T1000 (cell line): ENCODE data around the gene VRK2.

Experiments used
- DNase-seq: peaks from one replicate; lab custom pipeline; 2025; ENCODE audit warnings: mixed read lengths; lab: John Stamatoyannopoulos, UW

The VRK2 gene

DNA sequence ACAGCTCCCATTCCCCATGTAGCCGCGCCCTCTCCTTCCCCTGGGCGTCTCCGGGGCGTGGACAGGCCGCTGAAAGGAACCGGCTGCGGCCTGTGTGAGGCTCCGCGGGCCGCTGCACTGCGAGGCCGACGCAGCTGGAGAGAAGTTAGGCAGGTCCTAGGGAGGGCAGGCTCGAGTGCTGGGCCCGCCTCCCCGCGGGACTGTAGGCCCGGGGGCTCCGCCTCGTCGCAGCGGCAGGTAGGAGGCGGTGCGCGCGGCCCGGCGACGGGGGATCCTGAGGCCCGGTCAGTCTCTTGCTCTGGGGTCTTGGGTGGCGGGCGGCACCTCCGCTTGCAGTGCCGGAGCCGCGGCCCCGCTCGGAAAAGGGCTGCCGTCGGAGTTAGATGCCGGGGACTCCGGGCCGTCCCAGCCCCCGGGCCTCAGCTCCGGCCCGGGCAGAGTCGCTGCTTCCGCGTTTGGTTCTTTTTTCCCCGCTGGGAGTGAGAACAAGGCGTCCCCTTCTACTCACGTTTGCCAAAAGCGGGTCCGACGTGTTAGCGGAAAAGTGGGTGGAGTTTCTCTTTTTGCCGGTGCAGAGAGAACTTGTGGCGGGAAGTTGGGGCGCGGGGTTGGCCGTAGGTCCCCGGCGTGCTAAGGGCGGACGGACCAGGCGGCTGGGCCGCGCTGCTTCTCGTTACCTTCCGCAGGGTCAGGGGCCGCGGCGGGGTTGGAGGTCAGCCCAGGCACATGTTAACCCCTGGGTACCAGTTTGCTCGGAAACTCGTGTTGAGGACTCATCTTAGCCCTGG, at the start of gene VRK2:
VRK2 (plus strand) TSS at position 222 of the 788 bp plus-strand sequence. CDS start 2,026 bp downstream, outside the sequence.
- peak; percentile 57 for DNase-seq

DNA sequence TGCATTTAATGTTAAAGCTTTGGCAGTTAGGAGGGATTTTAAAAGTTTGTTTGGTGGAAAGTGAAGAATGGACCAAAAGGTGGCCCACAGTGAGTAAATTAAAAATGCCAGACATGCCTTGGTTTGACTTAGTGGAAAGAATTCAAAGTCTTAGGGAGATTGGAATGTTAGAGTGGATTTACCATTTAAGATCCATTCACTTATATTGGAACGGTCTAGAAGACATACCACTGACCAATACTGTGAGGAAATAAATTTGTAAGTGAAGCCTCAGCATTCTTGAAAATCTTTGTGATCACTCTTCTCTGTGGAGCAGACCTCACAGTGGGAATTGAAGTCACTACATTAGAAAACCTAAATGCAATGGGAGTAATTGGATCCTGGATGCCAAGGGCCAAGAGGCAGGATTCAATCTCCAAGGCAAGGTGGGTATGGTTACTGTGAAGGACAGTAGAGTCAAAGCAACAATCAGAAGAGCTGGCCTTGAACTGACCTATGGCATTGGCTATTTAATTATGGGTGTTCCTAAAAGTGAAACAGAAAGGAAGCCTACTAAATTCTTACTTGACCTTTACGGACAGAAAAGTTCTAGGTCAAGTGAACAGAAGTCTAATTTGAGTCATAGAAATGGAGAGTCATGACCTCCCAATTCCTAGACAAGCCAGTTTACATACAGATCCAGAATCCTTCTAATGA, 40.2 kb upstream of the VRK2 start:
- DNase-seq, result no peak

DNA sequence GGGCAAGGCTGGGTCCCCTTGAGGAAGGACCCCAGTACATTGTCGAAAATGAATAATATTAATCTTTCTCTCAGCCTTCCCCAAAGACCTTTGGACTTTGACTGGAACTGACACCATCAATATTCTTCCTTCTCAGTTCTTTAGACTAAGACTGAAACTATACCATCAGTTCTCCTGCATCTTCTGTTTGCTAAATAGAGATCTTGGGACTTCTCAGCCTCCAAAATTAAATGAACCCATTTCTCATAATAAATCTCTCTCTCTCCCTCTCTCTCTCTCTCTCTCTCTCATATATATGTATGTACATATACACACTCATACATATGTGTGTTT, 39.7 kb upstream of the VRK2 start:
- DNase-seq, result no peak

DNA sequence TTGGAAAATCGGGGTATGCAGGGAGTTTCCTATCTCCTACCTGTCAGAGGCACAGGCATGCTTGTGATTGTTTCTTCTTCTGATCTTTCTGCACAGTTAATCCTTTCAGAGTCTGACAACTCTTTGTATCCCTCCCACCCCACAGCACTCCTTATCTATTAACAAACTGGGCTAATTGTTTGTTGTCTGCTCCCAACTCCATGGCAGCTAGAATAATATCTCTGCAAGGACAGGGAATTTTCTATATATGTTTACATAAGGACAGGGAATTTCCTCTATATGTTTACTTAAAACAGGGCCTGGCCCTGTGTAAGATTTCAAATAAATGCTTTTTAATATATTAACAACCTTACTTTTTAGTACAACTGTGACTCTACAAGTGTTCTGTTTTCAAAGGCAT, 36.0 kb upstream of the VRK2 start:
- no peak for DNase-seq

DNA sequence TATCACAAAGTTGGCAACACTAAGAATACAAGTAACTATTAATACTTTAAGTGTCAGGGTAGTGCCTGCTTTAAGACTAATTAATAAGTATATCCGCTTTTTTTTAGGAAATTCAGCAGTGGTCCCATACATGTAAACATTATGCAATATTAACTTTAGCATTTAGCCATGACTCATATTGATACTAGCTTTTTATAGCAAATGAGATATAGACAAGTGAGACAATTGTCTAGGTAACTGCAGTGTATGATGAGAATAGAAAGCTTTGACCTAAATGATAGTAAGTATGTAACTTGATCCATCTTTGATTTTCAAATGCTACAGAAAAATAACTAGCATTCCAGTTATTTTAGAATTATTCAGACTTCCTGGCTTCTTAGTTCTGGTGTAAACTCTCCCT, 27.4 kb upstream of the VRK2 start:
- DNase-seq, result no peak

DNA sequence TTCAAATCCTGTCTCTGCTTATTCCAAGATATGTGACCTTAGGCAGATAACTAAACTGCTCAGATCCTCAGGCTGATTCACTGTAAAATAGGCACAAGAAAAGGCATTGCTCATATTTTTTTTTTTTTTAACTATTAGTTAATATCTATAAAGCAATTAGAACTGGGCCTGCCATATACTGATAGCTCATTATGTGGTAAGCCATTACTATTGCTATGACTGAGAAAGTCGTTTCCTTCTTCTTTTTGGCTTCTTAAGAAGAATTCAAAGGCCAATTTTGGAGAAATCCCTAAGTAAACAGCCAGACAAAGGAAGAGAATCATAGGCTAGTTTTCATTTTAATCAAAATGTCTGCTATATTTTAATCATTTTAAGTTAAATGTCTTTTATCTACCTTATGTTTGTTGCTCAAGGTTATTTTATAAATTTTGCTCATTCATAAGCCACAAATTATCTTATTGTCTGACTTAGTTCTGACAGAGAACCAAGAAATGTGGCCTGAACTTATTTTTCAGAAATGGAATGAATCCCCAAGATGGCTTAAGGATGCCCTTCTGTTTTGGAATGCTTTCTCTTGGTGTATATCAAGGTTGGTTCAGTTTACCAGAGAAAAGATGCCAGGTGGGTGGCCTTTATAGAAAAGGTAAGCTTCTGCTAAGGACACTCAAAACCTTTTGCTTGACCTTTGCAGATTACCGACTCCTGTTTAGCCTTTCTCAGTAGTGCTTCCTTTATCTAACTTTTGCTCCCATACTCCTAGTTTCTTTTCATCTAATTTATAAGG, 21.3 kb upstream of the VRK2 start:
- DNase-seq, result no peak

DNA sequence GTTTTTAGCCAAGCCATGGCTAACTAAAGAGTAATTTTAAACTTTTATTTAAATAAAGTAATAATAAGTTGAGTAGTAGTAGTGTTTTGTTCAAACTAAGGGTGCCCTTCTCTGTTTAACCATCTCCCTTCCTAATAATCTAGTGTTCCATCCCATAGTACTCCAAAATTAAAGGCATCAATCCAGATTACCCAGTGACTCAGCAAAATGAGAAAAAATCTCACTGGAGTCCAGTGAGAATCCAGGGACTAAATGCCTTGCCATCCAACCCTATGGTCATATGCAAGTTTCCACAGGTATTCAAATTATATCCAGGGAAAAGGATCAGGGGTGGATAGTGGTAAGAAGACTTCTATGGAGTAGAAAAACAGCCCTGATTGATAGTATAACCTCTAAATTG, 19.6 kb upstream of the VRK2 start:
- DNase-seq, result no peak

DNA sequence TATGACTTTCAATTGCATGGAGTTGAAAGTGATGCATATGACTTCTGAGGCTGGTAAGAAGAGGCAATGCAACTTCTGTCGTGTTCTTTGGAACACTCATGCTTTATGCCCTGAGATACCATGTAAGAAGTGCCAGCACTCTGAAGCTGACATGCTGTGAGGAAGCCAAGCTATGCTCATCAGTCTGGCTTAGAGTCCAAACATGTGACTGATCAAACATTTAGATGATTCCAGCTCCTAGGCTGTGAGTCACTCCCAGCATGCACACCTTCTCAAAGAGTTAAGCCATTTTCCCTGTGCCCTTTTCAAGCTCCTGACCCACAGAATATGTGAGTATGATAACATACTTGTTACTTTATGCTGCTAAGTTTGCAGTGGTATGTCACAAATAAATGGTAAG, 15.8 kb upstream of the VRK2 start:
- no peak for DNase-seq

DNA sequence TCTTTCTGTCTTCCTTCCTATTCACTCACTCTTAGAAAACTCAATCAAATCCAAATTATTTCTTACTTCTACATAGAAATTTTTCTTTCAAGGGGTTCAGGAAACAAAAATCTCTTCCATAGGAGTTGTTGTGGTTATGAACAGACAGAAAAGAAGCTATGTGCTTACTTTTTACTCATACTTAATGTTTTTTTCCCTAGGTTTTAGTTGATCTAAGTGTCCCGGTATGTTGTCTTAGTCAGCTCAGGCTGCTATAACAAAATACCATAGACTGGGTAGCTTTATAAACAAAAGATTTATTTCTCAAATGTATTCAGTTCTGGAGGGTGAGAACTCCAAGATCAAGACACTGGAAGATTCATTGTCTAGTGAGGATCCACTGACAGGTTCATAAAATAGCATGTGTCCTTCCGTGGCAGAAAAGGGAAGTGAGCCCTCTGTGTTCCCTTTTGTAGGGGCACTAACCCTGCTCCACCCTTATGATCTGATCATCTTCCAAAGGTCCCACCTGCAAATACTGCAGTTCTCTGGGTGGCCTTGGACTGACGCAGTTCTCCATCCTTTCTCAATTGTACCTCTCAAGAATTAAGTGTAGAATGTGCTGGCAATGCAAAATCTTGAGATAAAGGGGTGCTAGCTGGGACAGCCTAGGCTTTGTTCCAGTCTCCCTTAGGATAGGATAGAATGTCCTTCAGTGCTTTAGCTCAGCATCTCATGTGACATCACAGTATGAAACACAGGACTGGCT, 14.4 kb upstream of the VRK2 start:
- DNase-seq, result no peak

DNA sequence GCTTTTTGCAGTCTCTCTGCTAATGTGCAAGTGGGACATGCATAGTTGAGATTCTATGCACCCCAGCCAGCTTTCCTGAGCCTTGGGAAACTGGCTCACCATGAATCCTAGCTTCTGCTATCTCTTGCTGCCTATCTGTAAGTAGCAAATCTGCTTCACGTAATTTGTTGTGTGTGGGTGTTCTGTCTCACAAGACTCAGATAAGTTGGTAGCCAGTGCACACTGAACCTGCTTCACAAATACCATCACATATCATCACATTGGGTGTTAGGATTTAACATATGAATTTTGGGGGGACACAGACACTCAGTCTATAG, 13.9 kb upstream of the VRK2 start:
- no peak for DNase-seq

DNA sequence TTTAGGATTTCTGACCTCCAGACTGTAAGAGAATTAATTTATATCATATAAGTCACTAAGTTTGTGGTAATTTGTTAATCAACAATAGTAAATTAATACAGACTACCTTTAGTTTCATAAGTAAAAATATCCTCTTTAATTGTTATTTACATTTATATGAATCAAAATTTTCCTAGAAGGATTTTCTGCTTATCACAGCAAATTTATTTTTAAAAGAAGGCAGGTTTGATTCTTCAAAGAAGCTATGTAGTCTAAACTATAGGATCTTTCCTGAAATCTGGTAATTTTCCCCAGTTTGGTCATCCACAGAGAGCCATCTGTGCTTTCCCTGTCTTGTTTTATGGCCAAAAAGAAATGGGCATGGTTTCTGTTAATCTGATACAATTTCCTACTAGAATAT, 13.1 kb upstream of the VRK2 start:
- DNase-seq, result no peak

DNA sequence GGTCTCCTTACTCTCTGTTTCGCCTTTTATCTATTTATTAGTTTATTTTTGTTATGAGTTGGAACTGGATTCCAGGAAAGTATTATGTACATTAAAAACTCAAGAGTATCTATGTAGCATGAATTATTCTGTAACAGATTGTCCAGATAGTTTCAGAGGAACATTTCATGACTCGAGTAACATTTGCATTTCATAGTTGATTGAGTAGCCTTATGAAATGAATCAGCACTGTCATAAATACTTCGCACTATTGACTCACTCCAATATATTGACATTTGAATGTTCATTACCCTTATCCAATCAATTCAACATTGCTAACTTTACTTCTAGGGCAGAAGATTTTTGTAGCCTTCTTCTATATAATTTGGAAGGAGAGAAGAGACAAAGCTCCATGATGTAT, 11.3 kb upstream of the VRK2 start:
- DNase-seq, result no peak

DNA sequence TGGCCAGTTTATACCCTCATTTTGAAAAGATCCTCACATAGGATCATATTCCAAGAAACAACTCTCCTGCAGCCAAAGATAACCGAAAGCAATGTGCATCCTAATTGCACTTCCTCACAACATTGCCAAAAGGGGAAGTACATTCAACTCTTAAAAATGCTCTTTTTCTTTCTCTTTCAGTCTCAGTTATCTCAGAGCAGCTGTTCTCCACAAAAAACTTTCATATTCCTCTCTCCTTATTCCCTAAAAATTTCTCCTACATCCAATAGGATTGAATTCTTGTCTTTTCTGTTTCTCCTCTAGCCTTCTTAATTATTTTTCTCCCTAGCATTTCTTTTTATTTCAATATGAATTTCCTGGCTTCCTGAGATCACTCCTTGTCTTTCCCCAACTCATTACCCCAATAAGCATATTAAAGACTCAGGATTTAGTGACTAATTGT, 7.4 kb upstream of the VRK2 start:
- DNase-seq, result no peak

DNA sequence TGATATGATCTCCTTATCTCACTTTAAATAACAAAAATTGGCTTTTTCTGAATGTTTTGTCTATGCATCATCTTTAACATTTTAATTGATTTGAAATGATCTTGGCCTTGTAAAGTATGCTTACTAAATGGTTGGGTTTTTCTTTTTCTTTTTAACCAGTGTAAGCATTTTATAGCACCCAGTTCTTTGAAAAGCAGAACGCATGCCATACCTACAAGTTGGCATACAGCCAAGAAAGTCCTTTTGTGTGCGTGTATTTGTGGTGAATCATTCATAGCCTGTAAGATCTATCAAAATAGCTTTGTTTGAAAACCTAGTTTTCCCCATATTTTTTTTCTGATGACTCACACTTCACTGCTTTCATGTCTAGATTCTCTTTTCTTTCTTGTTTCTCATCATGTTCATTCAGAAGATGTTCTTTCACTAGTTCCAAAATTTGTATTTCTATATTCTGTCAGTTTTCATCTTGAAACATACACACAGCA, 4.1 kb upstream of the VRK2 start:
- peak; percentile 53 for DNase-seq

DNA sequence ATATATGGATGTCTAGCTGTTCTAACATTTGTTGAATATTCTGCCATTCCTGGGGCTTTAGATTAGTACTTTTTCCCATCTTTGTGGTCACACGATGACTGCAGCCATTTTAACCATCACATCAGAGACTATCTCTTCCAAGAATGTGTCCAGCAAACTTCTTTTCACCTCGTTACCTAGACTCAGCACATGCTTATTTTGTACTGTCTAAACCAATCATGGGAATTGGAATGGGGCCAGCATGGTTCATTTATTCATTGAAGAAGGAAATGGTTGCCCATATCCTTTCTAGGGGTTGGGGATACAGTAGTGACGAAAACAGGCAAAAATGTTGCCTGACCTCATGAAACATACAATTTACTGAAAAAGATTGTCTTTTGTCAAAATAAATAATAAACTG, 2.5 kb upstream of the VRK2 start:
- no peak for DNase-seq

DNA sequence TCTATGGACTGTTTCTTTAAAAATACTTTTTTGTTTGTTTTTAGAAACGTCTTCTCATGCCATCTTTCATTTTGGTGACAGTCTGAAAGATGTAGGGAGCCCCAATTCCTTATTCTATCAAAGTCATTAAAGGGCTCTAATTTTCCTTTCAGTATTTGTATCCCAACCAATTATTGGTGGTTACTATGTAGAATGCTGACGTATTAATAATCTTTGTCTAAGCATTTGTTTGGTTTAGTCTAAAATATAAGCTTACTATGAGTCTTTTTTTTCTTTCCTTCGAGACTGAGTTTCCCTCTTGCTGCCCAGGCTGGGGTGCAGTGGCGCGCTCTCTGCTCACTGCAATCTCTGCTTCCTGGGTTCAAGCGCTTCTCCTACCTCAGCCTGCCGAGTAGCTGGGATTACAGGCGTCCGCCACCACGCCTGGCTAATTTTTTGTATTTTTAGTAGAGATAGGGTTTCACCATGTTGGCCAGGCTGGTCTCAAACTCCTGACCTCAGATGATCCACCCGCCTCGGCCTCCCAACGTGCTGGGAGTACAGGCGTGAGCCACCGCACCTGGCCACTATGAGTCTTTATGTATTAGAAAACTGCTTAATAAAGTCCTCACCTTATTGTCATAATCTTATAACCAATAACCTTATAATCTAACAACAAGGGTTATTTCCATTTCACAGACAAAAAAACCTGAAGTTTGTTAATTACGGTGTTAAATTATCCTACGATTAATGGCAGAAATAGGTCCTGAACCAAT, 849 bp upstream of the VRK2 start:
- DNase-seq, result no peak

DNA sequence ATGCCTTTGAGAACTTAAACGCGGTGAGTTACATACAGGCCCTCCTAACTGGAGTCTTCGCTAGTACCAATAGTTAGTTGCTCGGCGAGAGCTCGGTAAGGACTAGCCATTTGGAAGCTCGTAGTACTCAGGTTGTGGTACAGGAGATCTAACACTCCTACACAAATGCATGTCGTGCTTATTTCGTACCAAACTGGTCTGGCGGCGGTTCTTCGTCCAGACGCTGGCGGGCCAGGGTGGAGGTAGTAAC, 346 bp upstream of the VRK2 start:
- no peak for DNase-seq

DNA sequence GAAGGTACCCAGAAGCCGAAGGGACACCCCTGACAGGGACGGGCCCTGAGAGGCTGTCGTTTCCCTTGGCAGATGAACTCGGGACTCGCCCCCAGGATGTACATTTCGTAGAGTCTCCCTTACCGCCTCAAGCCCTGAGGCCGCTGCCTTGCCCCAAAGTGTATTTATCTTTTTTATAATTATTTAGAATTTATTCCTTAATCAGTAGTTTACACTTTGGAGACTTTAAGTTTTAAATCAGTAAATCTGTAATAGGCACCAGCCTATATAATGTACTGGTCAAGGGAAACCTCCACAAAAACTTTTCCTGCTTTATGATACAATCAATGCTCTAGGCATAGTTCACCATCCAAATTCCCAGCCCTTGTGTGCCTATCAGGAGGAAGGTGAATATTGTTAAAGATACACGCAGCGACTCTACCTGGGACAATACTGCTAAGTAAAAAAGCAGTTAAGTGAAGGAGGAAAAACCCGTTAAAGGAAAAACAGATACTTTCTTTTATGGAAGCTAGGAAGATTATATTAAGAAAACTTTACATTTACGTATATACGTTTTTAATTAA, 848 bp downstream of the VRK2 start:
- DNase-seq, result no peak

DNA sequence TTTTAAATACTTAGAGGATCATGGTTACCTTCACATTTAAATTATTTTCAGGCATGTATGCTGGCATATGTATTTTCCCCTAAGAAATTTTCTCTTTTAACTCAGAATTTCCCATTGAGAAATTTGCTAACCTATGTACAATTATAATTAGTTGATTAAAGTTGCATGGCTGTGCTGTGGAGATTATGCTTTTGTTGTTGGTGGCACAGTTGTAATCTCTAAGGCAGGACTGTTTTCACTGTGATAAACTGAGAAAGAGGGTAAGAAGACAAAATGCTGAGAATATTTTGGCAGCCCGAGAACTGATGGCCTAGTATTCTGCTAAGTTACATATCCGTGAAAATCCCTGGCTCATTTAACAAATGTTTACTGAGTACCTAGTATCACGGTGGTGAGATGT, 1.4 kb downstream of the VRK2 start:
- DNase-seq, result no peak

DNA sequence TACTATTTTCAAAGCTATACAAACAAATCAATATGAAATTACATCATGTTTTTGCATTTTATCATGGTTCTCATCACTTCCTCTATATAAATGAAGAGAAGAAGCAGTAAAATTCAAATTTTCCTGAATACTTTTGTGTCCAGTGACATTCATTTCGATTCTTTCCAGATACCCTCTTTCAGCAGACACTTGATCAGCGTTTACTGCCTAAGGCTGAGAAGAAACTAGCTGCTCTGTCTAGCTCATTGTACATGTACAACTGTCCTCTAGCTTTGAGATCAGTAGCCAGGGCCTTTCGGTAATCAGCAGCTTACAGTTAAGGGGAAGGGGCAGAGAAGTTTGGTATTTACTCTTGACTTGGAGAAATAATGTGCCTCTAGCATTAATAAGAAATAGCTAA, 4.8 kb downstream of the VRK2 start:
- no peak for DNase-seq

DNA sequence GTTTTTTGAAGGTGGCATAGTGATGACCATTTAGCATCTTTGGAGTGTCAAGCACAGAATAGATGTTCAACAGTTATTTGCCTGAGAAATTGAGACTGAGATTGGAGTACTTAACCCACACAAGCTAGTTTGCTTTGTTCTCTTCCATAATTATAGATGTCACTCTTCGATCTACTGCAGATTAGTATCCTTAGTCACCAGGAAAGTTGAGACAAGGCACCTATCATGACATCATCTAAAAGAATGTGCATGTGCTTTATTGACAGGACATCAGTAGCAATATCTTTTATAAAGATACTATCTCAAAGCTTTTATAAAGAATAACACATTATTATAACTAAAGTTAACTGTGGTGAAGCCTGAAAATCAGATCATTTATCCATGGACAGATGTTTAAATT, 6.4 kb downstream of the VRK2 start:
- no peak for DNase-seq

DNA sequence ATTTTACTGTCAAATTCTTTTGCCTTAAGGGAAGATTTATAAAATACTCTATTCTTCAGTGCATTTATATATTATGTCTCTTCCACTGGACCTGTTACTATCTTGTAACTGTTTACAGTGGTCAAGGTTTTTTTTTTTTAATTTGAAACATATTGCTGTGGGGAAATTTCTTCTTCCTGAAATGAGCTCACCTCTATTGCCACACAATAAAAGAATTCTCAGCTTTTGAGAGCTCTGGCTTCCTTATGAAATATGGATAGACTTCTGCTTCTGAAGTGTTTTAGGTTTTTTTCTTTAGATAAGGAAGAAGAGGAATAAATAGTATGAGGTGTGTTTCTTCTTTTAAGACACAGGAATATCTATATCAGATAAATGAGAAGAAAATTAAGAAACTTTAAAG, 7.7 kb downstream of the VRK2 start:
- no peak for DNase-seq
